ENCODE data around the gene COMMD7.

- TF ChIP-seq POLR2A (IDR thresholded peaks at IDR 0.05; ENCODE audit: low read length) (no peak), GATA1 (IDR thresholded peaks at IDR 0.05; ENCODE audit: low read depth, low read length) (no peak)
Observed at GRCh38 chr20:32664678-32665159, 78.5 kb downstream of the COMMD7 start.
